Right renal pelvis (tissue), 4 donors: Measurements from ENCODE around the gene CADM2. TPM values are rescaled to one million over a fixed set of nuclear protein-coding genes. Genes with fewer than 3 reads are reported as not detected.

Experiments
- DNase-seq, 4 donors: peaks; one replicate each; pipeline ENCODE4 v3.0.0-alpha.2; 2013; ENCODE audit warnings: low read depth in 4 of 4, low spot score in 3 of 4, missing footprints in 1 of 4
- polyA plus RNA-seq, 4 donors: library from polyadenylated mRNA; unstranded; fragments of 120-200 nt; gene quantifications; one replicate each; pipeline ENCODE4 v1.2.1, GENCODE V29; 2013; ENCODE audit not compliant: insufficient read length in 4 of 4

The CADM2 gene
- polyA plus RNA-seq, 4 donors = 0.53 to 1.0 (median 0.59) TPM

DNA sequence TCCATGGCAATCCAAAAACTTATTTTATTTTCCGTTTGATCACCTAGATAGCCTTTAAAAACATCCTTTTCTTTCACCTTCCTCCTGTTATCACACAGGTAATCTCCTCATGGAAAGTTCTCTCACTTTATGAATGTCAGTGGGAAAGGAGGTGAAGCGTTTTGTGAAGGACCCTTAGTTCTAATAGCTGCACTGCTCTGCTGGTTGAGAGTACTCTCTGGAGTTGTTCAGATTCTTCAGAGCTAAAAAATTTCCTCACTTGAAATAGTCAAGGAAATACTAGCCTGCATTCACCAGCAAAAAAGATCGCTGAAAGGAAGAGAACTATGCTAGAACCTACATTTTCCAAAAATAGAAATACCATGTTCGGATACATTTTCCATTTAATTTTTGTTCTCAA is 1097.2 kb downstream of the CADM2 start:
- DNase-seq = no peak

DNA sequence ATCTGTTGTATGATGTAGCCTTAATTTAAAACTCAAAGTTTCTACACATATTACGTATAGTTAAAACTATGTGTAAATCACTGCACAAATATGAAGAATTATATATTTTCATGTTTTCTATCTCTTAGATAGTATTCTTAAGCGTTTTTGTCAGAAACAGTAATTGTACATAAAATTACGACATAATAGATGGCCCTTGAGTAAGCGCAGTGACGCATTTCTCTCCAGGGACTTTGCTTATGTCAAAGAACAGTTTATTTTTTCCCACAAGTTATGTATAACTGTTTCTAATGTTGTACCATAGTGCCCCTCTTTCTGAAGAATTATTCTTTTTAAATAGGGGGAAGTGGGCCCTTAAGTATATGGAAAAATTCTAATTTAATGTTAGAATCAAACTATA is 1098.2 kb downstream of the CADM2 start:
- DNase-seq = no peak

DNA sequence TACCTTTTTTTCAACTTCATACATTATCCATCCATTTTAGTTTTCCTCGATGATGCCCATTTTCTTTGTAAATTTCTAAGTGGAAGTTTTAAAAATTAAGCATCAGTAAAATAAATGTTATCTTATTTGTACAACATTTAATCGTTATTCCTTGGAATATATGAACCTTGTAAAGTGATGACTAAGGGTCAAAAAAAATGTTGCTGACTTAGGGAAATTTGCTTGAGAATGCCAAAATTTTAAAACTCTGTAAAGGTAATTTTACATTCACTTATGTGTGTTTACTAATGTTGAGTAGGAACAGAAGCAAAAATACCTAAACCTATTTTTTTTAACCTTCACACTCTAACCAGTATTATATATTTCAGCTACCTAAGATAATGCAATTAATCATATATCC is 1115.0 kb downstream of the CADM2 start:
- no peak for DNase-seq

DNA sequence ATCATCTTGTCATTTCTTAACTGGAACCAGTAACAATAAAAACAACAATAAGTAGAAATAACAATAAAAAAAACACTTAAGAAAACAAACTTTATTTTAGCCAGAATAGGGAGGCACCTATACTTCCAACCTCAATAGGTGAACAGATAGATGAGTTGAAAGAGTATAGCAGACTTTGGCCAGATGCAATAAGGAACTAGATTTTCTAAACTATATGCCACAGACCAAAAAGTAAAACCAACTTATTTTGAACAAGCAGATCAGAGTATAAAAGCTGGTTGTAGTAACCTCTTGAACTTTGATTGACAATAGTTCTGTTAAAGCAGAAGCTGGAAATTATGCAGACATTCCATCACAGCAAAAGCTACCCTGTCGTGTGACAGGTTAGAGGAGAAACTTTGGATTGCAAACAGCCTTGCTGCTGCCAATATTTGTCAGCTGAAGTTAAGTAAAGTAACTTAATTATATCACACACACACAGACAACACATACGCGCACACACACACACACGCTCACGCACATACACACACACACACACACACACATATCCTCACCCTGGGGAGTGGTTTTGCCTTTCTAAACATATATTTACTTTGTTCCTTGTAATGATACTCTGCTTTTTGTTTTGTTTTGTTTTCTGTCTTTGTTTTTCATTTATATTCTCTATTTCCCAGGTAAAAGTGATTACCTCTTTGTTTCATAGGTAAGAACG is 1128.5 kb downstream of the CADM2 start:
- DNase-seq = no peak

GRCh38 chr3:86104154-86104553 is 1145.4 kb downstream of the CADM2 start:
- DNase-seq = no peak

DNA sequence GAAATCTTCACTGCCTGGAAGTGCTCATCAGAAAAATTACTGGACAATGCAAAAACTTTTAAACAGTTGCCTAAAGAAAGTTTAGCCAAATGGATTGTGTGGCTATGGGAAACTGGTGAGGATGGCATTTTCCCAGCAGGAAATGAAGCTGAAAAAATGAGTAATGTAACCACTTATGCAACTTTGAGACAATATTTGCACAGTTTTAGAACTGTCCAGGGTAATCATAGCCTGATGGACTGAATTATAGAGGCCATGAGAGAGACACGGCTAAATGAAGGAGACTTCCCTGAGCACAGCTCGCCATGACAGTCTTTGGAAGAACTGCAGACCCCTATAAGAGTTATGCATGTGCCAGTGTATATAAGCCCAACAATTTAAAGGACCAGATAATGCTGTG is 1150.6 kb downstream of the CADM2 start:
- no peak for DNase-seq
